Measurements from ENCODE around the gene PLCXD1. TPM values are rescaled to one million over a fixed set of nuclear protein-coding genes. Genes with fewer than 3 reads are reported as not detected.

Gene PLCXD1
- total RNA-seq, 1 experiment from 2014 or later: 8.7 TPM

GRCh38 chrX:288561-288991 lies 7.4 kb downstream of the PLCXD1 start:
- H3K9me2 ChIP-seq (ENCODE audit: insufficient read depth): no peaks in the 10 kb centered on the region
- H4K20me1 ChIP-seq (ENCODE audit: insufficient read depth): no peaks in the 10 kb centered on the region
- POLR2A ChIA-PET (ENCODE audit: unreplicated experiment): no interaction called here
- H3K79me2 ChIP-seq (ENCODE audit: low read depth): no peaks in the 10 kb centered on the region
- BruUV-seq (replicated peaks): no TSS peak
- no peaks in the 10 kb centered on the region for H3K9me3 ChIP-seq (ENCODE audit: insufficient read depth, low read depth)
- no peak overlapping the region for H3K4me2 ChIP-seq
- TF ChIP-seq CTCF (conservative IDR thresholded peaks at IDR 0.05): no peak
- no peak for TF ChIP-seq EZH2 (IDR thresholded peaks at IDR 0.05; ENCODE audit: low read depth)
- intact Hi-C loops (cut with micrococcal nuclease; ENCODE audit: unreplicated experiment): no loop called here
- H3F3A ChIP-seq (ENCODE audit: insufficient read depth, low read depth): peaks cover 8% of the 10 kb centered on the region; the same call in 1 of the 2 replicates
- no peak overlapping the region for H3K27ac ChIP-seq
- H3K4me1 ChIP-seq (replicated peaks; ENCODE audit: insufficient read depth): no peaks in the 10 kb centered on the region
- no peak for DNase-seq
- CTCF ChIA-PET: no interaction called here
- H3K27me3 ChIP-seq (ENCODE audit: insufficient read depth, low read depth): no peaks in the 10 kb centered on the region
- H3K36me3 ChIP-seq (ENCODE audit: low read depth): no peaks in the 10 kb centered on the region
- H2AFZ ChIP-seq: no peak overlapping the region
- H3K4me3 ChIP-seq: no peak overlapping the region

- Histone ChIP-seq H3K27me3 (ENCODE audit: insufficient read depth, low read depth) (no peaks in the 10 kb centered on the region), H3K4me3 (no peak overlapping the region), H3K4me1 (replicated peaks; ENCODE audit: insufficient read depth) (no peaks in the 10 kb centered on the region), H3K4me2 (no peak overlapping the region), H3K9me2 (ENCODE audit: insufficient read depth) (no peaks in the 10 kb centered on the region), H3K36me3 (ENCODE audit: low read depth) (no peaks in the 10 kb centered on the region), H3K9me3 (ENCODE audit: insufficient read depth, low read depth) (no peaks in the 10 kb centered on the region), H3F3A (ENCODE audit: insufficient read depth, low read depth) (no peaks in the 10 kb centered on the region), H4K20me1 (ENCODE audit: insufficient read depth) (no peaks in the 10 kb centered on the region), H3K79me2 (ENCODE audit: low read depth) (no peaks in the 10 kb centered on the region), H3K27ac (no peak overlapping the region), H2AFZ (no peak overlapping the region)
- ChIA-PET POLR2A (ENCODE audit: unreplicated experiment) (no interaction called here), CTCF (no interaction called here)
- TF ChIP-seq EZH2 (IDR thresholded peaks at IDR 0.05; ENCODE audit: low read depth): no peak
- TF ChIP-seq CTCF (conservative IDR thresholded peaks at IDR 0.05): no peak
- DNase-seq: no peak
- no TSS peak for BruUV-seq (replicated peaks)
- intact Hi-C loops (cut with micrococcal nuclease; ENCODE audit: unreplicated experiment): no loop called here
These were observed 9.4 kb downstream of the PLCXD1 start for GRCh38 chrX:290476-291166.

GRCh38 chrX:291411-291901 lies 10.3 kb downstream of the PLCXD1 start:
- no peaks in the 10 kb centered on the region for H3K9me2 ChIP-seq (ENCODE audit: insufficient read depth)
- no peak overlapping the region for H3K27ac ChIP-seq
- no peaks in the 10 kb centered on the region for H3K27me3 ChIP-seq (ENCODE audit: insufficient read depth, low read depth)
- H3F3A ChIP-seq (ENCODE audit: insufficient read depth, low read depth): no peaks in the 10 kb centered on the region
- H4K20me1 ChIP-seq (ENCODE audit: insufficient read depth): no peaks in the 10 kb centered on the region
- H3K4me2 ChIP-seq: no peak overlapping the region
- H2AFZ ChIP-seq: no peak overlapping the region
- ChIA-PET POLR2A (ENCODE audit: unreplicated experiment) (no interaction called here), CTCF (no interaction called here)
- H3K79me2 ChIP-seq (ENCODE audit: low read depth): no peaks in the 10 kb centered on the region
- no TSS peak for BruUV-seq (replicated peaks)
- H3K9me3 ChIP-seq (ENCODE audit: insufficient read depth, low read depth): no peaks in the 10 kb centered on the region
- no peak for DNase-seq
- TF ChIP-seq CTCF (conservative IDR thresholded peaks at IDR 0.05) (no peak), EZH2 (IDR thresholded peaks at IDR 0.05; ENCODE audit: low read depth) (no peak)
- intact Hi-C loops (cut with micrococcal nuclease; ENCODE audit: unreplicated experiment): no loop called here
- no peak overlapping the region for H3K4me3 ChIP-seq
- H3K36me3 ChIP-seq (ENCODE audit: low read depth): no peaks in the 10 kb centered on the region
- no peaks in the 10 kb centered on the region for H3K4me1 ChIP-seq (replicated peaks; ENCODE audit: insufficient read depth)
